Mammary epithelial cell (primary cell): Measurements from ENCODE around the gene RGL3.

ENCODE experiments used
- EZH2 ChIP-seq: IDR thresholded peaks from 2 replicates; pipeline ENCODE4 v1.6.1; 2012; ENCODE audit warnings: low read length, inconsistent platforms, borderline replicate concordance
- TF ChIP-seq, protein P1 (sequence below), 2 donors: IDR thresholded peaks in 1 of 2; conservative IDR thresholded peaks in 1 of 2; 2 replicates each; pipeline ENCODE4 v1.5.1; 2011 to 2012; ENCODE audit warnings: inconsistent platforms in 2 of 2, low read length in 2 of 2, mild to moderate bottlenecking in 2 of 2, control low read depth in 1 of 2, low read depth in 1 of 2; ENCODE audit not compliant: insufficient read depth in 1 of 2; ENCODE audit errors: extremely low read depth in 1 of 2

DNA sequence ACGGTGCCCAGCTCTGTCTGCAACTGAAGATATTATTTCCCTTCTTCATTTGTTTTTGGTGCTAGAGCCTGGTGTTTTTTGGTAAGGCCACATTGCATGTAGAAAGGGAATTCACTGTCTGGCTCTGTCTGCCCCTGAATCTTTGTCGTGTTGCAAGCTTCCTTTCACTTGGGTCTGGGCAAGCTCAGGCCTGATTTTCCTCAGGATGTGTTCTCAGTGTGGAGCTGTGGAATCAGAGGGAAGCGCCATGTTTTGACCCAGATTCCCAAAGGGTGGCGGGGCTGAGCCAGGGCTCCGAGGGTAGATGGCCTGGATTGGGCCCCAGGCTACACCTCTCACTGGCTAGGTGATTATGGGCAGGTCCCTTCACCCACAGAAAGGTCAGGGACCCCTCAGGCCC is 24.9 kb upstream of the RGL3 start:
- TF ChIP-seq, protein P1, sequence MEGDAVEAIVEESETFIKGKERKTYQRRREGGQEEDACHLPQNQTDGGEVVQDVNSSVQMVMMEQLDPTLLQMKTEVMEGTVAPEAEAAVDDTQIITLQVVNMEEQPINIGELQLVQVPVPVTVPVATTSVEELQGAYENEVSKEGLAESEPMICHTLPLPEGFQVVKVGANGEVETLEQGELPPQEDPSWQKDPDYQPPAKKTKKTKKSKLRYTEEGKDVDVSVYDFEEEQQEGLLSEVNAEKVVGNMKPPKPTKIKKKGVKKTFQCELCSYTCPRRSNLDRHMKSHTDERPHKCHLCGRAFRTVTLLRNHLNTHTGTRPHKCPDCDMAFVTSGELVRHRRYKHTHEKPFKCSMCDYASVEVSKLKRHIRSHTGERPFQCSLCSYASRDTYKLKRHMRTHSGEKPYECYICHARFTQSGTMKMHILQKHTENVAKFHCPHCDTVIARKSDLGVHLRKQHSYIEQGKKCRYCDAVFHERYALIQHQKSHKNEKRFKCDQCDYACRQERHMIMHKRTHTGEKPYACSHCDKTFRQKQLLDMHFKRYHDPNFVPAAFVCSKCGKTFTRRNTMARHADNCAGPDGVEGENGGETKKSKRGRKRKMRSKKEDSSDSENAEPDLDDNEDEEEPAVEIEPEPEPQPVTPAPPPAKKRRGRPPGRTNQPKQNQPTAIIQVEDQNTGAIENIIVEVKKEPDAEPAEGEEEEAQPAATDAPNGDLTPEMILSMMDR (conservative IDR thresholded peaks at IDR 0.05 in 1 of 2, IDR thresholded peaks at IDR 0.05 in 1 of 2; ENCODE audit: extremely low read depth in 1 of 2, insufficient read depth in 1 of 2, low read depth in 1 of 2, low read length in 2 of 2), result no peak
- TF ChIP-seq EZH2, result no peak
